Cardiac muscle cell (in vitro differentiated cells and primary cell): ENCODE data around the gene PPP3CA. TPM values are rescaled to one million over a fixed set of nuclear protein-coding genes. Genes with fewer than 3 reads are reported as not detected.
"Not testable (repeated sequence)": the region's sequence is repeated elsewhere in the genome, so short reads cannot be mapped to it uniquely, and the experiment has no call there.

ENCODE experiments used
- DNase-seq, 2 donors: peaks; one replicate each; pipeline versions ENCODE4 v3.0.0 to v3.0.0-alpha.2; 2010 to 2017; ENCODE audit warnings: low read depth in 1 of 2, low spot score in 1 of 2
- H3K27ac ChIP-seq: fragments of 200-600 bp; sonication (generic); 2 replicates; pipeline ENCODE4 v1.5.1; 2016
- H3K27me3 ChIP-seq: fragments of 200-600 bp; sonication (generic); 2 replicates; pipeline ENCODE4 v1.6.0; 2016; ENCODE audit warnings: control low read depth
- H3K36me3 ChIP-seq: fragments of 200-600 bp; sonication (generic); 2 replicates; pipeline ENCODE4 v1.5.1; 2016; ENCODE audit warnings: control low read depth
- H3K4me1 ChIP-seq: fragments of 200-600 bp; sonication (generic); 2 replicates; pipeline ENCODE4 v1.8.1; 2017; ENCODE audit warnings: low read depth, mild to moderate bottlenecking, mixed run types
- H3K4me3 ChIP-seq: fragments of 200-600 bp; sonication (generic); 2 replicates; pipeline ENCODE4 v1.5.1; 2016; ENCODE audit warnings: mild to moderate bottlenecking
- H3K9me3 ChIP-seq: fragments of 200-600 bp; sonication (generic); 2 replicates; pipeline ENCODE4 v1.5.1; 2017; ENCODE audit warnings: low read depth, mild to moderate bottlenecking, control low read depth
- CTCF ChIP-seq: IDR thresholded peaks from 2 replicates; pipeline ENCODE4 v1.5.1; 2012; ENCODE audit warnings: low read depth, mild to moderate bottlenecking, low read length
- polyA plus RNA-seq: library from polyadenylated mRNA; unstranded; fragments of >200 nt; fragmentation: Nextera tagmentation; extraction: Ambion mirVana; gene quantifications from 2 replicates; pipeline ENCODE4 v1.2.1, GENCODE V29; 2016
- total RNA-seq: library from RNA; depleted of rRNA; stranded (reverse); fragments of >200 nt; gene quantifications from 2 replicates; pipeline ENCODE4 v1.2.3, GENCODE V29; 2016

Gene PPP3CA
- total and polyA plus RNA-seq, 2 experiments from 2014 or later: 8.2 to 21.3 TPM

- no peaks in the 10 kb centered on the region for H3K4me1 ChIP-seq
- no peak for TF ChIP-seq CTCF
- H3K27ac ChIP-seq: no peak overlapping the region
- no peaks in the 10 kb centered on the region for H3K9me3 ChIP-seq
- H3K36me3 ChIP-seq: no peaks in the 10 kb centered on the region
- no peak for DNase-seq
- no peak overlapping the region for H3K4me3 ChIP-seq
- H3K27me3 ChIP-seq: no peaks in the 10 kb centered on the region
Observed at GRCh38 chr4:101186567-101187184, 160.7 kb downstream of the PPP3CA start.

- no peak for DNase-seq
- TF ChIP-seq CTCF: no peak
- no peaks in the 10 kb centered on the region for H3K9me3 ChIP-seq
- no peak overlapping the region for H3K4me3 ChIP-seq
- no peaks in the 10 kb centered on the region for H3K27me3 ChIP-seq
- no peaks in the 10 kb centered on the region for H3K4me1 ChIP-seq
- H3K36me3 ChIP-seq: no peaks in the 10 kb centered on the region
- no peak overlapping the region for H3K27ac ChIP-seq
Observed at GRCh38 chr4:101184668-101185067, 162.7 kb downstream of the PPP3CA start.

- H3K4me3 ChIP-seq: no peak overlapping the region
- no peaks in the 10 kb centered on the region for H3K36me3 ChIP-seq
- no peak for DNase-seq
- H3K27ac ChIP-seq: no peak overlapping the region
- H3K27me3 ChIP-seq: no peaks in the 10 kb centered on the region
- H3K4me1 ChIP-seq: no peaks in the 10 kb centered on the region
- H3K9me3 ChIP-seq: no peaks in the 10 kb centered on the region
- TF ChIP-seq CTCF: no peak
Observed at GRCh38 chr4:101183666-101184373, 163.5 kb downstream of the PPP3CA start.

- DNase-seq: no peak
- Histone ChIP-seq H3K27ac (no peak overlapping the region), H3K27me3 (no peaks in the 10 kb centered on the region), H3K36me3 (no peaks in the 10 kb centered on the region), H3K4me3 (no peak overlapping the region), H3K4me1 (no peaks in the 10 kb centered on the region), H3K9me3 (no peaks in the 10 kb centered on the region)
- no peak for TF ChIP-seq CTCF
Observed at GRCh38 chr4:101183221-101183620, 164.1 kb downstream of the PPP3CA start.

GRCh38 chr4:101182688-101183087 lies 164.6 kb downstream of the PPP3CA start:
- H3K27me3 ChIP-seq, H3K4me1 ChIP-seq, H3K9me3 ChIP-seq, H3K27ac ChIP-seq, DNase-seq, H3K4me3 ChIP-seq, H3K36me3 ChIP-seq: not testable (repeated sequence)

GRCh38 chr4:101178731-101179130 lies 168.6 kb downstream of the PPP3CA start:
- no peak overlapping the region for H3K4me3 ChIP-seq
- H3K27me3 ChIP-seq: no peaks in the 10 kb centered on the region
- H3K36me3 ChIP-seq: no peaks in the 10 kb centered on the region
- H3K27ac ChIP-seq: no peak overlapping the region
- no peak for TF ChIP-seq CTCF
- H3K9me3 ChIP-seq: no peaks in the 10 kb centered on the region
- H3K4me1 ChIP-seq: peaks cover 26% of the 10 kb centered on the region
- DNase-seq: no peak
